ENCODE results near the gene PCSK5. TPM values are rescaled to one million over a fixed set of nuclear protein-coding genes. Genes with fewer than 3 reads are reported as not detected.
"Not testable (repeated sequence)": the region's sequence is repeated elsewhere in the genome, so short reads cannot be mapped to it uniquely, and the experiment has no call there.

PCSK5 gene
- total RNA-seq, 1 donor from 2014 or later, result 16.7 TPM

DNA sequence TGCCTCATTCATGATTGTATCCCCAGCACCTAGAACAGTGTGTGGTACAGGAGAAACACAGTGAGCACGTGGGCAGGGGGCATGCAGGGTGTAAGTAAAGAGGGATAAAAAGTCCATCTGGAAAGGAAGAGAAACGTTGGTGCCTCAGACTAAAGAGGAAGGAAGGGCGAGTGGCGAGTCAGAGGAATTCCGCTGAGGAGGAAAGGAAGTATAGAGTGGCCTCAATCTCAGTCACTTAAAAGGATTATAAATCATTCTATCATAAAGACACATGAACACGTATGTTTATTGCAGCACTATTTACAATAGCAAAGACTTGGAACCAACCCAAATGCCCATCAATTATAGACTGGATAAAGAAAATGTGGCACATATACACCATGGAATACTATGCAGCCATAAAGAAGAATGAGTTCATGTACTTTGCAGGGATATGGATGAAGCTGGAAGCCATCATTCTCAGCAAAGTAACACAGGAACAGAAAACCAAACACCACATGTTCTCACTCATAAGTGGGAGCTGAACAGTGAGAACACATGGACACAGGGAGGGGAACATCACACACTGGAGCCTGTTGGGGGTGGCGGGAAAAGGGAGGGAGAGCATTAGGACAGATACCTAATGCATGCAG is 10.5 kb downstream of the PCSK5 start:
- not testable (repeated sequence) for H3K4me1 ChIP-seq (ENCODE audit: control insufficient read depth in 3 of 3, insufficient read depth in 3 of 3, low read length in 3 of 3)

DNA sequence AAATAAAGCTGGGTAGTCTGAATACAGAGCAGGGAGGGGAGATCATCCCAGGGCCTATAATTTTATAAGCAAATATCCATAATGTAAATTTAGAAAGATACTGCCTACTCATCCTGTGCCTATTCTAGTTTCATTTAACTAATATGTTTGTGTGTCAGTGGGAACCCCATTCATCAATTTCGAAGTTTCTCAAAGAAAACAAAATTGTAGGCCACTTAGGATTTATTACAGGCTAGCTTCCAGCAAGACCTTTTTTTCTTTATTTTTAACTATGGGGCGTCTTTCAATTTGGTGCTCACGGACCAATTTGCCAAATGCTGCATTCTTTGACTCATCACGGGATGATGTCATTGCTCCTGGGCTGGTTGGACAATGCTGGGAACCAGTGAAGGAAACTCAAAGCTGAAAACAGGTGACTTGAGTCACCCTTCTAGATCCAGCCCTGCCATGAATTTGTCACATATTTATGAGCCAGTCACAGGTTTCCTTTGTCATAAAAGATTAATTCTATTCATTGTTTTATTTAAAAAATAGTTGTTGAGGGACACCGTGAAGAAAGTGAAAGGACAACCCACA is 13.4 kb downstream of the PCSK5 start:
- no peak overlapping the region for H3K9ac ChIP-seq (ENCODE audit: low read depth in 1 of 3, low read length in 3 of 3)
- no peak overlapping the region for H3K27ac ChIP-seq (ENCODE audit: low read depth, low read length)
- H3K27me3 ChIP-seq (ENCODE audit: control insufficient read depth in 3 of 3, insufficient read depth in 3 of 3, low read length in 3 of 3), result no peaks in the 10 kb centered on the region
- H3K36me3 ChIP-seq (ENCODE audit: control insufficient read depth in 3 of 3, insufficient read depth in 3 of 3, low read length in 3 of 3), result no peaks in the 10 kb centered on the region
- H3K4me1 ChIP-seq (ENCODE audit: control insufficient read depth in 3 of 3, insufficient read depth in 3 of 3, low read length in 3 of 3), result no peaks in the 10 kb centered on the region
- H3K4me3 ChIP-seq (ENCODE audit: low read length in 3 of 3), result no peak overlapping the region
- no peaks in the 10 kb centered on the region for H3K9me3 ChIP-seq (ENCODE audit: control insufficient read depth in 3 of 3, low read length in 3 of 3)

More for the DNA sequence above, 10.5 kb downstream of the PCSK5 start:
- not testable (repeated sequence) for H3K27ac ChIP-seq (ENCODE audit: low read depth, low read length); H3K9ac ChIP-seq (ENCODE audit: low read depth in 1 of 3, low read length in 3 of 3); H3K36me3 ChIP-seq (ENCODE audit: control insufficient read depth in 3 of 3, insufficient read depth in 3 of 3, low read length in 3 of 3); H3K9me3 ChIP-seq (ENCODE audit: control insufficient read depth in 3 of 3, low read length in 3 of 3); H3K4me3 ChIP-seq (ENCODE audit: low read length in 3 of 3); H3K27me3 ChIP-seq (ENCODE audit: control insufficient read depth in 3 of 3, insufficient read depth in 3 of 3, low read length in 3 of 3)

DNA sequence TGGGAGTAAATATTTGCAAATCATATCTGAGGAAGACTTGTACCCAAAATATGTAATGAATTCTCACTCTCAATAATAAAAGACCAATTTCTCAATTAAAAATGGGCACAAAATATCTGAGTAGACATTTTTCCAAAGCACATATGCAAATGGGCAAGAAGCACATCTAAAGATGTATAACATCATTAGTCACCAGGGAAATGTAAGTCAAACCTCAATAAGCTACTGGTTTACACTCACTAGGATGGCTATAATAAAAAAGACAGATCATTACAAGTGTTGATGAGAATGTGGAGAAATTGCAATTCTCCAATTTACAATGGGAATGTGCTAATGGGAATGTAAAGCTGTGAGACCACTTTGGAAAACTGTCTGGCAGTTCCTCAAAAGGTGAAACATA is 13.9 kb downstream of the PCSK5 start:
- H3K36me3 ChIP-seq (ENCODE audit: control insufficient read depth in 3 of 3, insufficient read depth in 3 of 3, low read length in 3 of 3), result no peaks in the 10 kb centered on the region
- H3K9ac ChIP-seq (ENCODE audit: low read depth in 1 of 3, low read length in 3 of 3), result no peak overlapping the region
- no peaks in the 10 kb centered on the region for H3K9me3 ChIP-seq (ENCODE audit: control insufficient read depth in 3 of 3, low read length in 3 of 3)
- no peaks in the 10 kb centered on the region for H3K27me3 ChIP-seq (ENCODE audit: control insufficient read depth in 3 of 3, insufficient read depth in 3 of 3, low read length in 3 of 3)
- no peak overlapping the region for H3K27ac ChIP-seq (ENCODE audit: low read depth, low read length)
- no peaks in the 10 kb centered on the region for H3K4me1 ChIP-seq (ENCODE audit: control insufficient read depth in 3 of 3, insufficient read depth in 3 of 3, low read length in 3 of 3)
- H3K4me3 ChIP-seq (ENCODE audit: low read length in 3 of 3), result no peak overlapping the region

- Histone ChIP-seq H3K36me3 (ENCODE audit: control insufficient read depth in 3 of 3, insufficient read depth in 3 of 3, low read length in 3 of 3) (no peaks in the 10 kb centered on the region), H3K4me1 (ENCODE audit: control insufficient read depth in 3 of 3, insufficient read depth in 3 of 3, low read length in 3 of 3) (no peaks in the 10 kb centered on the region), H3K4me3 (ENCODE audit: low read length in 3 of 3) (no peak overlapping the region), H3K9me3 (ENCODE audit: control insufficient read depth in 3 of 3, low read length in 3 of 3) (no peaks in the 10 kb centered on the region), H3K27ac (ENCODE audit: low read depth, low read length) (no peak overlapping the region), H3K9ac (ENCODE audit: low read depth in 1 of 3, low read length in 3 of 3) (no peak overlapping the region), H3K27me3 (ENCODE audit: control insufficient read depth in 3 of 3, insufficient read depth in 3 of 3, low read length in 3 of 3) (no peaks in the 10 kb centered on the region)
These were observed 16.1 kb downstream of the PCSK5 start for GRCh38 chr9:75906531-75906930.

GRCh38 chr9:75907329-75907728 is 16.9 kb downstream of the PCSK5 start:
- H3K9ac ChIP-seq (ENCODE audit: low read depth in 1 of 3, low read length in 3 of 3), result no peak overlapping the region
- no peaks in the 10 kb centered on the region for H3K27me3 ChIP-seq (ENCODE audit: control insufficient read depth in 3 of 3, insufficient read depth in 3 of 3, low read length in 3 of 3)
- H3K4me3 ChIP-seq (ENCODE audit: low read length in 3 of 3), result no peak overlapping the region
- H3K4me1 ChIP-seq (ENCODE audit: control insufficient read depth in 3 of 3, insufficient read depth in 3 of 3, low read length in 3 of 3), result no peaks in the 10 kb centered on the region
- H3K36me3 ChIP-seq (ENCODE audit: control insufficient read depth in 3 of 3, insufficient read depth in 3 of 3, low read length in 3 of 3), result no peaks in the 10 kb centered on the region
- H3K9me3 ChIP-seq (ENCODE audit: control insufficient read depth in 3 of 3, low read length in 3 of 3), result no peaks in the 10 kb centered on the region
- H3K27ac ChIP-seq (ENCODE audit: low read depth, low read length), result no peak overlapping the region

DNA sequence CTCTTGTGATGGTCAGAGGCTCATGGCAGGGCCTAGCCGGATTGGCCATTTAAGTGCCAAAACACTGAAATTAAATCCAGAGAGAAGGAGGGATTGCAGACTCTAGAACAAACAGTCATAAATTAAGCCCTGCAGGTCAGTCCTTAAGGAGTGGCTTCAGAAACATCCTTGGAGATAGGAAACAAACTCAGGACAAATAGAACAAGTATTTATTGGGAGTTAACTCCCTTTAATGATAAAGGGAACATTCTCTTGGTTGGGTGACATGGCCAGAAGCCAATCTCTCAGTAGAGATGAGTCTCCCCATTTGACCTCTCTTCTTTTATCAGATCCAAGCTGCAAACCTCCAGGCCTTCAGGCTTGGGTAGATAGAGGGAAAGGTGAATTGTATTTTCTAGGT is 17.4 kb downstream of the PCSK5 start:
- Histone ChIP-seq H3K9me3 (ENCODE audit: control insufficient read depth in 3 of 3, low read length in 3 of 3) (no peaks in the 10 kb centered on the region), H3K4me3 (ENCODE audit: low read length in 3 of 3) (no peak overlapping the region), H3K27me3 (ENCODE audit: control insufficient read depth in 3 of 3, insufficient read depth in 3 of 3, low read length in 3 of 3) (no peaks in the 10 kb centered on the region), H3K9ac (ENCODE audit: low read depth in 1 of 3, low read length in 3 of 3) (no peak overlapping the region), H3K27ac (ENCODE audit: low read depth, low read length) (no peak overlapping the region), H3K36me3 (ENCODE audit: control insufficient read depth in 3 of 3, insufficient read depth in 3 of 3, low read length in 3 of 3) (peaks cover 0 to 4% (median 0%) of the 10 kb centered on the region in 3 donors), H3K4me1 (ENCODE audit: control insufficient read depth in 3 of 3, insufficient read depth in 3 of 3, low read length in 3 of 3) (no peaks in the 10 kb centered on the region)

- Histone ChIP-seq H3K4me3 (ENCODE audit: low read length in 3 of 3) (no peak overlapping the region), H3K36me3 (ENCODE audit: control insufficient read depth in 3 of 3, insufficient read depth in 3 of 3, low read length in 3 of 3) (peaks cover 0 to 4% (median 0%) of the 10 kb centered on the region in 3 donors), H3K4me1 (ENCODE audit: control insufficient read depth in 3 of 3, insufficient read depth in 3 of 3, low read length in 3 of 3) (no peaks in the 10 kb centered on the region)
These were observed 19.3 kb downstream of the PCSK5 start for GRCh38 chr9:75909776-75910175.

DNA sequence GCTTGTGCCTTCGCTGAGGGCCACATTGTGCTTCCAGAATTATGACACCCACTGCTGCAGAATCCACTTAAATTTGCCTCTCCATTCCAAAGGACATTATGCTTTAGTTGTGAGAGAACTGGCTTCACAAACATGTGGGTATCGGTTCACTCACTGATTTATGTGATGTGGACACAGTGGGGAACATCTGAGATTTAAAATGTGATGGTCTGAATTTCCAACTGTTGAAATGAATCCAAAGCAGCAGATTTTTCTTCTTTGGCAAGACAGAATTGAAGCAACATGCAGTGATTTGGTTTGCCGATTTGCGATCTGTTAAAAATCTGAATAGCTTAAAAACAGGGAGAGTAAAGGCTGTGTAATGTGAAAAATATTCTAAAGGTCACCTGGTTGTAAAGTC is 20.3 kb downstream of the PCSK5 start:
- Histone ChIP-seq H3K9me3 (ENCODE audit: control insufficient read depth in 3 of 3, low read length in 3 of 3) (no peaks in the 10 kb centered on the region), H3K4me3 (ENCODE audit: low read length in 3 of 3) (no peak overlapping the region), H3K9ac (ENCODE audit: low read depth in 1 of 3, low read length in 3 of 3) (no peak overlapping the region), H3K27ac (ENCODE audit: low read depth, low read length) (no peak overlapping the region), H3K27me3 (ENCODE audit: control insufficient read depth in 3 of 3, insufficient read depth in 3 of 3, low read length in 3 of 3) (no peaks in the 10 kb centered on the region), H3K36me3 (ENCODE audit: control insufficient read depth in 3 of 3, insufficient read depth in 3 of 3, low read length in 3 of 3) (peaks cover 0 to 4% (median 0%) of the 10 kb centered on the region in 3 donors), H3K4me1 (ENCODE audit: control insufficient read depth in 3 of 3, insufficient read depth in 3 of 3, low read length in 3 of 3) (no peaks in the 10 kb centered on the region)

More at GRCh38 chr9:75909776-75910175, 19.3 kb downstream of the PCSK5 start:
- Histone ChIP-seq H3K9ac (ENCODE audit: low read depth in 1 of 3, low read length in 3 of 3) (no peak overlapping the region), H3K9me3 (ENCODE audit: control insufficient read depth in 3 of 3, low read length in 3 of 3) (no peaks in the 10 kb centered on the region), H3K27ac (ENCODE audit: low read depth, low read length) (no peak overlapping the region), H3K27me3 (ENCODE audit: control insufficient read depth in 3 of 3, insufficient read depth in 3 of 3, low read length in 3 of 3) (no peaks in the 10 kb centered on the region)

GRCh38 chr9:75911390-75911789 is 20.9 kb downstream of the PCSK5 start:
- Histone ChIP-seq H3K36me3 (ENCODE audit: control insufficient read depth in 3 of 3, insufficient read depth in 3 of 3, low read length in 3 of 3) (peaks cover 0 to 4% (median 0%) of the 10 kb centered on the region in 3 donors), H3K4me1 (ENCODE audit: control insufficient read depth in 3 of 3, insufficient read depth in 3 of 3, low read length in 3 of 3) (no peaks in the 10 kb centered on the region), H3K27me3 (ENCODE audit: control insufficient read depth in 3 of 3, insufficient read depth in 3 of 3, low read length in 3 of 3) (no peaks in the 10 kb centered on the region), H3K27ac (ENCODE audit: low read depth, low read length) (no peak overlapping the region), H3K9me3 (ENCODE audit: control insufficient read depth in 3 of 3, low read length in 3 of 3) (no peaks in the 10 kb centered on the region), H3K9ac (ENCODE audit: low read depth in 1 of 3, low read length in 3 of 3) (no peak overlapping the region), H3K4me3 (ENCODE audit: low read length in 3 of 3) (no peak overlapping the region)

- H3K36me3 ChIP-seq (ENCODE audit: control insufficient read depth in 3 of 3, insufficient read depth in 3 of 3, low read length in 3 of 3), result peaks cover 0 to 4% (median 0%) of the 10 kb centered on the region in 3 donors
- no peak overlapping the region for H3K9ac ChIP-seq (ENCODE audit: low read depth in 1 of 3, low read length in 3 of 3)
- H3K4me1 ChIP-seq (ENCODE audit: control insufficient read depth in 3 of 3, insufficient read depth in 3 of 3, low read length in 3 of 3), result no peaks in the 10 kb centered on the region
- H3K4me3 ChIP-seq (ENCODE audit: low read length in 3 of 3), result no peak overlapping the region
- no peaks in the 10 kb centered on the region for H3K27me3 ChIP-seq (ENCODE audit: control insufficient read depth in 3 of 3, insufficient read depth in 3 of 3, low read length in 3 of 3)
- no peaks in the 10 kb centered on the region for H3K9me3 ChIP-seq (ENCODE audit: control insufficient read depth in 3 of 3, low read length in 3 of 3)
- H3K27ac ChIP-seq (ENCODE audit: low read depth, low read length), result no peak overlapping the region
These were observed 22.5 kb downstream of the PCSK5 start for GRCh38 chr9:75912951-75913350.
